AG04450 (cell line): ENCODE measurements around the gene TTC21A. TPM values are rescaled to one million over a fixed set of nuclear protein-coding genes. Genes with fewer than 3 reads are reported as not detected.

Experiments
- CTCF ChIA-PET: fragments of 300-600, 350-600 bp; formaldehyde crosslinking; extraction: SDS; loops from one replicate; lab custom pipeline; 2022; ENCODE audit warnings: antibody characterized with exemption, inconsistent platforms; lab: Charles Lee
- POLR2A ChIA-PET: fragments of 350-600 bp; formaldehyde crosslinking; extraction: SDS; loops from one replicate; lab custom pipeline; 2021; ENCODE audit warnings: antibody characterized with exemption, inconsistent platforms; lab: Yijun Ruan, JAX
- DNase-seq: peaks from one replicate; pipeline ENCODE4 v3.0.0-alpha.2; 2011; ENCODE audit warnings: low read depth, low spot score
- H3K27ac ChIP-seq: one replicate; pipeline ENCODE4 v1.5.1; 2012; ENCODE audit warnings: low read depth, low read length, control low read depth
- H3K27me3 ChIP-seq: one replicate; pipeline ENCODE4 v1.6.0; 2012; ENCODE audit warnings: low read length; ENCODE audit not compliant: control insufficient read depth, insufficient read depth
- H3K4me3 ChIP-seq: 2 replicates; pipeline ENCODE4 v1.5.1; 2011; ENCODE audit warnings: mild to moderate bottlenecking, low read depth, low read length, control low read depth
- H3K9me3 ChIP-seq: 2 replicates; pipeline ENCODE4 v1.5.1; 2012; ENCODE audit warnings: low read length; ENCODE audit not compliant: control insufficient read depth, insufficient read depth
- CTCF ChIP-seq: IDR thresholded peaks from 2 replicates; pipeline ENCODE4 v1.5.1; 2011; ENCODE audit warnings: low read depth, low read length, control low read depth, inconsistent platforms
- polyA plus RNA-seq: library from polyadenylated mRNA; depleted of rRNA; stranded (reverse); fragments of >200 nt; gene quantifications from 2 replicates; pipeline ENCODE4 v1.2.3, GENCODE V29; 2011

The TTC21A gene
- polyA plus RNA-seq, 1 experiment = 1.6 TPM

GRCh38 chr3:39137991-39138803 lies 30.7 kb downstream of the TTC21A start:
- no peak for DNase-seq
- POLR2A ChIA-PET = no interaction called here
- CTCF ChIA-PET = interaction anchor here (0.8 to 1.1 kb wide), 2 partner anchors 153 kb away, joined by 3 to 4 read pairs; no protein-coding TSS in a partner anchor

GRCh38 chr3:39138804-39139415 lies 31.4 kb downstream of the TTC21A start:
- ChIA-PET CTCF (interaction anchor here (0.8 to 1.3 kb wide), 2 partner anchors 12 to 153 kb away, joined by 3 to 4 read pairs; no protein-coding TSS in a partner anchor), POLR2A (no interaction called here)
- no peak overlapping the region for H3K4me3 ChIP-seq
- no peaks in the 10 kb centered on the region for H3K27me3 ChIP-seq
- H3K9me3 ChIP-seq = no peaks in the 10 kb centered on the region; the same call in 1 of the 2 replicates
- no peak for TF ChIP-seq CTCF
- DNase-seq = no peak
- no peak overlapping the region for H3K27ac ChIP-seq

More at GRCh38 chr3:39137991-39138803, 30.7 kb downstream of the TTC21A start:
- Histone ChIP-seq H3K9me3 (no peaks in the 10 kb centered on the region; the same call in 1 of the 2 replicates), H3K4me3 (no peak overlapping the region), H3K27me3 (no peaks in the 10 kb centered on the region), H3K27ac (no peak overlapping the region)
- no peak for TF ChIP-seq CTCF

- POLR2A ChIA-PET = no interaction called here
Measured at GRCh38 chr3:39139442-39139841, 32.0 kb downstream of the TTC21A start.

GRCh38 chr3:39140341-39140971 lies 33.0 kb downstream of the TTC21A start:
- DNase-seq = no peak
- Histone ChIP-seq H3K27ac (peak overlapping the region; percentile 33), H3K9me3 (no peaks in the 10 kb centered on the region; the same call in 1 of the 2 replicates), H3K4me3 (no peak overlapping the region), H3K27me3 (no peaks in the 10 kb centered on the region)
- TF ChIP-seq CTCF = no peak
- CTCF ChIA-PET = interaction anchor here (1.4 to 2.3 kb wide), 3 partner anchors 15 to 151 kb away, joined by 3 to 9 read pairs (median 5); no protein-coding TSS in a partner anchor
- POLR2A ChIA-PET = interaction anchor here (0.7 kb wide), 1 partner anchor 1476 kb away, joined by 4 read pairs; no protein-coding TSS in a partner anchor

More at GRCh38 chr3:39139442-39139841, 32.0 kb downstream of the TTC21A start:
- CTCF ChIA-PET = interaction anchor here (0.8 to 1.3 kb wide), 2 partner anchors 13 to 152 kb away, joined by 3 to 4 read pairs; no protein-coding TSS in a partner anchor
- Histone ChIP-seq H3K4me3 (no peak overlapping the region), H3K27ac (no peak overlapping the region), H3K9me3 (no peaks in the 10 kb centered on the region; the same call in 1 of the 2 replicates), H3K27me3 (no peaks in the 10 kb centered on the region)
- no peak for TF ChIP-seq CTCF
- no peak for DNase-seq
